Activated CD8-positive, alpha-beta T cell treated with anti-CD3 and anti-CD28 coated beads for 36 hours (primary cell): ENCODE data around the gene CCDC188. TPM values are rescaled to one million over a fixed set of nuclear protein-coding genes. Genes with fewer than 3 reads are reported as not detected.

ENCODE experiments used
- ATAC-seq: fragments of 200-7000 bp; cut with Tn5 transposase; one replicate; pipeline ENCODE4 v1.10.0; 2021; ENCODE audit warnings: mild to moderate bottlenecking, moderate library complexity
- CTCF ChIA-PET: fragments of 350-600 bp; sonication (Branson Sonifier 250); formaldehyde crosslinking; loops from one replicate; lab custom pipeline; 2021; ENCODE audit warnings: antibody characterized with exemption; lab: Charles Lee
- POLR2A ChIA-PET: fragments of 350-600 bp; sonication (Branson Sonifier 250); formaldehyde crosslinking; loops from one replicate; lab custom pipeline; 2021; ENCODE audit warnings: antibody characterized with exemption; lab: Charles Lee
- DNase-seq: peaks from one replicate; pipeline ENCODE4 v3.0.0-alpha.2; 2020
- H3K27ac Mint-ChIP-seq: one replicate; pipeline ENCODE4 v1.8.0; 2021; ENCODE audit warnings: mild to moderate bottlenecking, mixed read lengths
- H3K27me3 Mint-ChIP-seq: one replicate; pipeline ENCODE4 v1.8.0; 2021; ENCODE audit warnings: mixed read lengths
- H3K36me3 Mint-ChIP-seq: one replicate; pipeline ENCODE4 v1.8.0; 2021; ENCODE audit warnings: low read depth, mixed read lengths
- H3K4me1 Mint-ChIP-seq: one replicate; pipeline ENCODE4 v1.8.0; 2021; ENCODE audit warnings: low read depth, mixed read lengths
- H3K4me3 Mint-ChIP-seq: one replicate; pipeline ENCODE4 v1.8.0; 2021; ENCODE audit warnings: mild to moderate bottlenecking, moderate library complexity, mixed read lengths
- H3K9me3 Mint-ChIP-seq: one replicate; pipeline ENCODE4 v1.8.0; 2021; ENCODE audit warnings: mixed read lengths
- intact Hi-C: fragments of 100-400 bp; cut with micrococcal nuclease; formaldehyde crosslinking; loops from one replicate; pipeline ENCODE4 v1.10.0; 2022
- total RNA-seq, 2 experiments: library from RNA; stranded (reverse); gene quantifications; one replicate each; pipeline ENCODE4 v1.2.3, GENCODE V29; 2021
- TF ChIP-seq, protein P1 (sequence below): fragments of 200-600 bp; IDR thresholded peaks from one replicate; pipeline ENCODE4 v1.8.0; 2022; ENCODE audit warnings: antibody characterized with exemption, mild to moderate bottlenecking

Gene CCDC188
- not detected for total RNA-seq

DNA sequence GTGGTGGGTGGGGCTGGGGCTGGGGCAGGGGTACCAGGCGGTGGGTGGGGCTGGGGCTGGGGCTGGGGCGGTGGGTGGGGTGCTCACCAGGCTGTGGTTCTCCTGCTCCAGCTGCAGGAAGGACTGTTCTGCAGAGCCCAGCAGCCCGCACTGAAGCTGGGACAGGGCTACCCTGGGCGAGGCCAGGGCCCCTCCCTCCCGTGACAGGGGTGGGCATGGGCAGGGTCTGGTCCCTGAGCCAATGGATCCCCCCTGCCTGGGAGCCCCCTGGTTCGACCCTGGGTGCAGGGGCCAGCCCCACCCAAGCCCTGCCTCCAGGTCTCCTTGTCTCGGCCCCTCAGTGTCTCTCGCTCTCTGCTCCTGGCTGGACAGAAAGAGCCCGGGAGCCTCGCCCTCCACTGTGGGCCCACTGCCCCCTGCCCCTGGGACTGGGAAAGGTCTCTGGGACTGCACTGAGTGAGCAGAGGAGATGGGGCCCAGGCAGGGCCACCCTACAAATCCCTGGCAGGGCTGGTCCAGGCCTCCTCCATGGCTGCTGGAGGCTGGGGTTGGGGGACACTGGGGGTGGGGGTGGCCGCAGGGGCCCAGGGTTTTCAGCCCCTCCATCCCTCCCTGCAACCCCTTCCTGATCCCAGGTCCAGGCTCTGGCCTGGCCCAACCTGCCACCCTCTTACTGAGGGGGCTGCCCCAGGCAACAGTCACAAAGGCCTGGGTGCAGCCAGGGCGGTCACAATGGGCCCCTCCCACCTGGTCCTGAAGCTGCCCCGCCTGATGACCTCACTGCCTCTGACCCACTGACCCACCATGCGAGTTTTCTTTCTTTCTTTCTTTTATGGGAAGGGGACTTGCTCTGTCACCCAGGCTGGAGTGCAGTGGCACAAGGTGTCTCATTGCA lies at the start of gene CCDC188:
Gene CCDC188, minus strand, starts transcription at position 675 of the 895 bp plus-strand sequence. Its CDS starts 69 bp downstream, at position 606.
- intact Hi-C loops, result no loop called here
- POLR2A ChIA-PET, result no interaction called here
- no peak for ATAC-seq
- CTCF ChIA-PET, result no interaction called here
- Mint-ChIP-seq H3K9me3 (no peaks in the 10 kb centered on the region), H3K27ac (no peak within 1 kb of the TSS), H3K27me3 (no peaks in the 10 kb centered on the region), H3K4me1 (peaks cover 5% of the 10 kb centered on the region), H3K4me3 (no peak within 1 kb of the TSS), H3K36me3 (no peaks in the 10 kb centered on the region)
- TF ChIP-seq, protein P1, sequence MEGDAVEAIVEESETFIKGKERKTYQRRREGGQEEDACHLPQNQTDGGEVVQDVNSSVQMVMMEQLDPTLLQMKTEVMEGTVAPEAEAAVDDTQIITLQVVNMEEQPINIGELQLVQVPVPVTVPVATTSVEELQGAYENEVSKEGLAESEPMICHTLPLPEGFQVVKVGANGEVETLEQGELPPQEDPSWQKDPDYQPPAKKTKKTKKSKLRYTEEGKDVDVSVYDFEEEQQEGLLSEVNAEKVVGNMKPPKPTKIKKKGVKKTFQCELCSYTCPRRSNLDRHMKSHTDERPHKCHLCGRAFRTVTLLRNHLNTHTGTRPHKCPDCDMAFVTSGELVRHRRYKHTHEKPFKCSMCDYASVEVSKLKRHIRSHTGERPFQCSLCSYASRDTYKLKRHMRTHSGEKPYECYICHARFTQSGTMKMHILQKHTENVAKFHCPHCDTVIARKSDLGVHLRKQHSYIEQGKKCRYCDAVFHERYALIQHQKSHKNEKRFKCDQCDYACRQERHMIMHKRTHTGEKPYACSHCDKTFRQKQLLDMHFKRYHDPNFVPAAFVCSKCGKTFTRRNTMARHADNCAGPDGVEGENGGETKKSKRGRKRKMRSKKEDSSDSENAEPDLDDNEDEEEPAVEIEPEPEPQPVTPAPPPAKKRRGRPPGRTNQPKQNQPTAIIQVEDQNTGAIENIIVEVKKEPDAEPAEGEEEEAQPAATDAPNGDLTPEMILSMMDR, result no peak
- no peak for DNase-seq

DNA sequence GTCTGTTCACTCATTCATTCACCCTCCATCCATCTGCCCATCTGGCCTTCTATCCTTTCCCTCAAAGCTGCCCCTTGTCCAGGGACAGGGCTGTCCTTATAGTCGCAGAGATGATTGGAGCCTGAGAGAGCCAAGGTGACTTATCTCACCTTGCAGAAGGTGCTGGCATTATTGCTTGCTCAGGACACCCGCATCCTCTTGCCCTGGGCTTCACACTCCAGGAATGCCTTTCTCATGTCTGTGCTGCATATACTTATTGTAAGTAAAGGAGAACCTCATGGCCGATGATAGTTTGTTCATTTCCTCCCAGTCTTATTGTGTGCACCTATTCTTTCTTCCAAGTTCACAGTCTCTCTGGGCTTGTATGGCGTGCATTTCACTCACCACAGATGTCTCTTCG lies 49.1 kb upstream of the CCDC188 start:
- ChIA-PET CTCF (no interaction called here), POLR2A (no interaction called here)
- TF ChIP-seq, protein P1, result no peak
- Mint-ChIP-seq H3K9me3 (no peaks in the 10 kb centered on the region), H3K27ac (no peak overlapping the region), H3K4me1 (no peaks in the 10 kb centered on the region), H3K4me3 (no peak overlapping the region), H3K27me3 (no peaks in the 10 kb centered on the region), H3K36me3 (no peaks in the 10 kb centered on the region)
- DNase-seq (no peak), ATAC-seq (no peak)
- intact Hi-C loops, result no loop called here

DNA sequence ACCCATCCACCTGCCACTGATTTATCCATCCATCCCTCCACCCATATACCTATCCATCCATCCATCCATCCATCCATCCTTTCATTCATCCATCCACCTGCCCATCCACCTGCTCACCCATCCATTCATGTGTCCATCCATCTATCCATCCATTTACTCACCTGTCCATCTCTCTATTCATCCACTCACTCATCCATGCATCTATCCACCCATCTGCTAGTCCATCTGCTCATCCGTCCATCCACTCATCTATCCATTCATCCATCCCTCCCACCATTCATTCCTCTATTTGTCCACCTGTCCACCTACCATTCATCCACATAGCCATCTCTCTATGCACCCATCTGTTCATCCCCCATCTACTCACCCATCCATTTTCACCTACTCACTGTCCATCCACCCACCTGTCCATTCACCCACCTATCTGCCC lies 48.6 kb upstream of the CCDC188 start:
- no peak overlapping the region for H3K27ac Mint-ChIP-seq
- ATAC-seq (no peak), DNase-seq (no peak)
- no peaks in the 10 kb centered on the region for H3K9me3 Mint-ChIP-seq
- H3K4me3 Mint-ChIP-seq, result no peak overlapping the region
- ChIA-PET CTCF (no interaction called here), POLR2A (no interaction called here)
- intact Hi-C loops, result no loop called here
- H3K4me1 Mint-ChIP-seq, result no peaks in the 10 kb centered on the region
- TF ChIP-seq, protein P1, result no peak
- H3K36me3 Mint-ChIP-seq, result no peaks in the 10 kb centered on the region
- H3K27me3 Mint-ChIP-seq, result no peaks in the 10 kb centered on the region

DNA sequence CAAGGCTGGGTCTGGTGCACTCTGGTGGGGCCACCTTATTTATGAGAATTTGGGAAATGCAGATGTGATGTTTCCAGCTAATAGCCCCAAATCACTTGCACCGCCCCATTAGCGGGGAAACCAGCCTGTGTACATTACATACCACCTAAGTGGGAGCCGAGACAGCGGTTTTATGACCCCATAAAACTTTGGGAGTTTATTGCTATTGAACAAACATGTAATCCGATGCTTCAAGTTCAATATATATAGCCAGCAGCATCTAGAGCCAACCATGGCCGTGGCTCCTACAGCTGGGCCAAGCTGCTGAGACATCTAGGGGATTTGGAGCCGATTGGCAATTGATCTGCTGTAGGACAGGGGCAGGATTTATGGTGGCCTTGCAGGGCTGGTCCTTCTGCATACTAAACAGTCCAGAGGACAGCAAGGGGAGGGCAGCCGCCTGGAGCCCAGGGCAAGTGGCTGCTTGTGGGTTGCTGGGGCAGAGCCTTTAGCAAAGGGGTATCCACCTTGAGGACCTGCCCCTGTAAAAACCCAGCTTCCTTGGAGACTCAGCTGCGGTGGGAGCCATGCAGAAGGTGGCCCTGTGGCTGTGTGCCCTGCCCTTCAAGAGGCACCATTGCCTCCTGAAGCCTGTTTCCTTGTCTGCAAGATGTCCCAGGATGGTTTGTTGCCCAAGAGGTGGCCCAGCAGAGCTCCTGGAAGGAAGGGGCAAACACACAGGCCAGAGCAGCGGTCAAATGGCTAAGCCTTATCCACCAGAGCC lies 47.9 kb upstream of the CCDC188 start:
- intact Hi-C loops, result no loop called here
- no peaks in the 10 kb centered on the region for H3K4me1 Mint-ChIP-seq
- ATAC-seq (no peak), DNase-seq (no peak)
- H3K27me3 Mint-ChIP-seq, result no peaks in the 10 kb centered on the region
- ChIA-PET POLR2A (no interaction called here), CTCF (no interaction called here)
- H3K9me3 Mint-ChIP-seq, result no peaks in the 10 kb centered on the region
- TF ChIP-seq, protein P1, result no peak
- H3K27ac Mint-ChIP-seq, result no peak overlapping the region
- no peak overlapping the region for H3K4me3 Mint-ChIP-seq
- no peaks in the 10 kb centered on the region for H3K36me3 Mint-ChIP-seq
